ENCODE results near the gene KCNT1.

Gene KCNT1

DNA sequence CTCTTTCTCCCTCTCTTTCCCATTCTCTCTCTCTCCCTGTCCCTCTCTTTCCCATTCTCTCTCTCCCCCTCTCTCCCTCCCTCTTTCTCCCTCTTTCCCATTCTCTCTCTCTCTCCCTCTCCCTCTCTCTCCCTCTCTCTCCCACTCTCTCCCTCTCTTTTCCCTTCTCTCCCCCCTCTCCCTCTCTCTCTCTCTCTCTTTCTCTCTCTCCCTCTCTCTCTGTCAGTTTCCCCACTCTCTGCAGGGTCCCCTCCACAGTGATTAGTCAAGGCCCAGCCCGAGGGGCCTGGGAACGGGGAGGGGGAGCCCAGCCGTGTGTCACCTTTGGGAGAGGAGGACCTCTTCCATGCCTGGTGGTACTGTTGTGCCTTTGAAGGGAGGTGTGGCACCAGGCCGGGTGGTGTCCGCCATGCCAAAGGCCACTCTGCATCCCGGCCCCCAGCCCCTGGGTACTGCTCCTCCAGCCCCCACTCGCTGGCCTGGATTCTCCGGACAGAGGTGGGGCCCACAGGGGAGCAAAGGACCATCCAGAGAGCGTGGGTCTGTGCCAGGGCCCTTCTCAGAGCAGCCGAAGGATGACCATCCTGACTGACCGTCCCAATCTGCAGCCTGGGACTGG, 25.4 kb downstream of the KCNT1 start:
- DNase-seq (ENCODE audit: low spot score) = no peak

DNA sequence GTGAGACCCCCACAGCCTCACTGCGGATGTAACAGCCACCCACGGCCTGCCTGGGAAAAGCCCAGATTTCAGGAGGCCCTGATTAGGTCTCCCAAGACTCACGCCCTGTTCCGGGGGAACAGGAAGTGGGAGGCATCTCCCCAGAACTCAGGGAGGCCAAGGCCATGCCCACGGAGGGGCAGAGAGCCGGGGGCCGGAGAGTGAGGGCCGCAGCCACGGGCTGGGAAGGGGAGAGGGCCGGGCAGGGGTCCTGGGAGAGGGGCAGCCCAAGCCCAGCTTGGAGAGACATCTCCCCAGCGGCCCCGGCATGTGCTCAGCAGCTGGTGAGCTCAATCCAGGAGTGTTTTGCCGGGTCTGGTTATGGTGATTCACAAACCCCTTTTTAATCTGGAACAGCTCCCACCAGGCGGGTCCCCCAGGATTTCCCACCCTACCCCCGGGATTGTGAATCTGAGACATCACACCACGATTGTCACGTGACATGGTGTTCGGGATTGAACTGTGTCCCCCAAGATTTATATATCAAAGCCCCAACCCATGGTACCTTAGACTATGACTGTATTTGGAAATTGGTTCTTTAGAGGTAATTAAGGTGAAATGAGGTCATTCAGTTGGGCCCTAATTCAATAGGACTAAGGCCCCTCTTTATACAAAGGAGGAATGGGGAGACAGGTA, 26.6 kb downstream of the KCNT1 start:
- no peak for DNase-seq (ENCODE audit: low spot score)

DNA sequence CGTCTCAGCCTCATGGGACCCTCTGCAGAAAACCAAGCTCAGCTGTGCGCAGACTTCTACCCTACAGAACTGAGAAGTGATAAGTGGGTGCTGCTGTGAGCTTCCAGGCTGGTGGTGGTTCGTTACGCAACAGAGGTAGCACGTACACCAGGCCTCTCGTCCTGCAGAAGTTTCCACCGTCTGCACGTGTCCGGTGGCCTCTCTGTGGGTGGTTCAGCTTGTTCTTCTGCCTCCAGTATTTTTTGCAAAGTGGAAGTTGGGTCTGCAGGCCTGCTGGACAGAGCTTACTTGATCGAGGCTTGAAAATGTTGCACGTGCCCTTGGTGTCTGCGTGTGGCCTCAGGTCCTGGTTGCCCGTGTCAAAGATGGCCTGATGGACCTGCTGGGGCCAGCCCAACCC, 27.5 kb downstream of the KCNT1 start:
- DNase-seq (ENCODE audit: low spot score) = no peak

DNA sequence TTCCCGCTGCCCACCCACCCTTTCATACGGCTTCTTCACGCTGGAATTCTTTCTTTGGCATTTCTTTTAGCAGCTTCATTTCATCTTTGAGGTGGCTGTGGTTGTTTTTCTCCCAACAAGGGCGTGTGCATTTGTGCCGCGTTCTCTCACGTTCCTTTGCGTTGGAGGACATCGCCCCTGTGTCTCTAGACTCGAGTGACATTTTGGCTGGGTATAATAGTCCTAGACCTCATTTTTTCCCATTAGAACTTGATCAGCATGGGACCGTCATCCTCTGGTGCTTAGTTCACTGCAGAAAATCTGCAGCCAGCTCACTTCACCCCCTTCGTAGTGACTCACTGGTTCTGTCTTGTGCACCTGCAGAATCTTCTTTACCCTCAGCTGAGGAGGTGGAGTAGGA, 29.5 kb downstream of the KCNT1 start:
- no peak for DNase-seq (ENCODE audit: low spot score)

DNA sequence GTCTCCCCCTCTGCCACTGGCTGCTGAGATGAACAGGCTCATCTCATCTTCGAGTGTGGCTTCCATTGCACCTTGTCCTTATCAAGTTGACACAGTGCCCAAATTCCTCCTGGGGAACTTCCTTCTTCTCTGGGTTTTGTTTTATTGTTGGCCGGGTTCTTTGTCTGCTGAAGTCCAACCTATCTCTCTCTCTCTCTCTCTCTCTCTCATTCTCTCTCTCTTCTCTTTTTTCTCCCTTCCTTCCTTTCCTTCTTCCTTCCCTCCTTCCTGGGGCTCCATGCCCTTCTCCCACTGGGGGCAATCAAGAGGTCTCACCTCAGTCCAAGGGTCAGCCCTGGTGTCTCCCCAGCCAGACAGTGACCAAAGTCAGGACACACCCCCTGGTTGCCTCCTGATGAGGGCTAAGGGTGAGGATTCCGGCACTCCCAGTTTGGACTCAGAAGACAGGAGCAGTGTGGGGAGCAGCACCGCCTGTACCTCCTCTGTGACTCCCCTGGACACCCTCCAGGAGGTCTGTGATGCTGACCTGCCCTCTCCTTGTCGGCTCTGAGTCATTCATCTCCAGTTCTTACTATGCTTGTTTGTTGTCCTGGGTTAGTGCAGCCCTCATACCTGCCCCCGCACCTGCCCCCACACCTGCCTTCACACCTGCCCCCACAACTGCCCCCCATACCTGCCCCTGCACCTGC, 30.7 kb downstream of the KCNT1 start:
- no peak for DNase-seq (ENCODE audit: low spot score)

DNA sequence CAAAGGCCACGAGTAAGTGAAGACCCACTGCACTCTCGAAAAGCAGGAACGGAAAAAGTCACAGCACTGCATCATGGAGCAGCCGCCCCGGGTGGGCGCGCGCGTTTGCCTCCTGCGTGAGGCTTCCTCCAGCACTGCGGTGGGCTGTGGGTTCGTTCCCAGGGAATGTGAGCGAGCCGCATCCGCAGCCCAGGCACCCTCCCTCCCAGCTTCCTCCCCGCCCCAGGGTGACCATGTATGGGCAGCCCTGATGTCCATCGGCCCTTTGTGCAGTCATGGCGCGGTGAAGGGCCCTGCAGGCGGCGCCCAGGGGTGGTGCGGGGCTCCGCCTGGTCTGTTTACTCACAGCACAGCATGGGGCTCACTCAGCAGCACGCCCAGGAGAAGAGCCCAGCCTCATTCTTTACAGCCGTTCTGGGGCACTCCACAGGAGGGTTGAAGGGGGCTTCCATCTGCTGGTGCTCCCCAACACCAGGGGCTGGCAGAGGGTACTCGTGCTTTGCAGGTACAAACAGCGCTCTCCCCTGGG, 32.7 kb downstream of the KCNT1 start:
- DNase-seq (ENCODE audit: low spot score) = no peak

DNA sequence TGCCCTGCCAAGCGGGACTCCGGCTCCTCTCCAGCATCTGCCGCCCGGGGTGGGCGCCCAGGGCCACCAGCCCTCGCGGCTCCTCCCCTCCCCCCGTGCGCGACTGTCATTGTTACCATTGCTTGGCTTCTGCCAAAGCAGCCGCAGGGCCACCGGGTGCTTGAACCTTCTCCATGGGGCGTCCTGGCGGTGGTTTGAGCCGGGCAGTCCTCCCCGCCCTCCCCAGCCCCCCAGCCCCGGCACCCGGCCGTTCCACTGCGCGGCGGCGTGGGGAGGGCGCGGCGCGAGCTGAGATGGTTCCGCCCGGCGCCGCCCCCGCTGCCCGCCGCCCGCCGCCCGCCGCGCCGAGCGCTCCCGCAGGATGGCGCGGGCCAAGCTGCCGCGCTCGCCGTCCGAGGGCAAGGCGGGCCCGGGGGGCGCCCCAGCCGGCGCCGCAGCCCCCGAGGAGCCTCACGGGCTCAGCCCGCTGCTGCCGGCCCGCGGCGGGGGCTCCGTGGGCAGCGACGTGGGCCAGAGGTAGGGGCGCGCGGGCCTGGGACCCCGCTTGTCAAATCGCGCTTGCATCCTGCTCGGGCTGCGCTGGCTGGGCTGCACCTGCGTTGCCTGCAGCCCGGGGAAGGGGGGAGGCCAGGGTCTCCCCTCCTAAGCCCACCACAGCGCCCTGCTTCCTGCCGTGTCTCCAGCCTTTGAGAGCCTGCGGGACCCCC, 34.4 kb downstream of the KCNT1 start:
- no peak for DNase-seq (ENCODE audit: low spot score)

DNA sequence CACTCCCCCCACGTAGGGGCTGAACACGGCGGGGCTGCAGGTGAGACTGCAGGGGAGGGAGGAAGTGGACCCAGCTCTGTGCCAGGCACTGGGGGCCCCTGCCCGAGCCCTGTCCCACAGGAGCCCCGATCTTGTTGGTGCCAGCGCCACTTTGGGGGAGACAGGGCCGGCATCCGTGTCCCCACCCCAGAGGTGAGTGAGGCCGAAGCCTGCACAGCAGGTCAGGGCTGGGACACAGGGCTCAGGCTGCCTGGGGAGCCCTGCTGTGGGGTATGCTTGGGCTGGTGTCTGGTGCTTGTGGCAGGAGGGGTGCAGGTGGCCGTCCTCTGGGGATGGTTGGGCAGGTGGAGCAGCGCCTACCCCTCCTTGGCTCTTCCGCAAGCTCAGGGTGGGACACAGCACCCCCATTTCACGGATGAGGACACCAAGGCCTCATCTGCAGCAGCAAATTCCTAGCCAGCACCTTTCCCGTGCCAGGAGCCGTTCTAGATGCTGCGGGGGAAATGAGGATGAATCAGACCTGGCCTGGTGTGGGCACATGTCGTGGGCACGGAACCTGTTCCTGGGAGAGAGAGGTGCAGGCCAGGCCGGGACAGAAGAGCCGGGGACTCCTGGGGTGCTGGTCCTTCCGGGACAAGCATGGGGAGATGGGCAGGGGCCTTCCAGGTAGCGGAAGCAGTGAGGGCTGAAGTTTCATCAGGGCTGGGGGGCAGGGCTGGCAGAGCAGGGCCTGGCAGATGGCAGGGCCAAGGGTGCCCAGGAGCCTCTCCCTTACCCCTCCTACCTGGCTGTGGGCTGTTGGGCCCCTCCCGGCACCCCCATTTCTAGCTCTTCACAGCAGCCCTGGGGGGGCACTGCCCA, 35.2 kb downstream of the KCNT1 start:
- DNase-seq (ENCODE audit: low spot score) = no peak

DNA sequence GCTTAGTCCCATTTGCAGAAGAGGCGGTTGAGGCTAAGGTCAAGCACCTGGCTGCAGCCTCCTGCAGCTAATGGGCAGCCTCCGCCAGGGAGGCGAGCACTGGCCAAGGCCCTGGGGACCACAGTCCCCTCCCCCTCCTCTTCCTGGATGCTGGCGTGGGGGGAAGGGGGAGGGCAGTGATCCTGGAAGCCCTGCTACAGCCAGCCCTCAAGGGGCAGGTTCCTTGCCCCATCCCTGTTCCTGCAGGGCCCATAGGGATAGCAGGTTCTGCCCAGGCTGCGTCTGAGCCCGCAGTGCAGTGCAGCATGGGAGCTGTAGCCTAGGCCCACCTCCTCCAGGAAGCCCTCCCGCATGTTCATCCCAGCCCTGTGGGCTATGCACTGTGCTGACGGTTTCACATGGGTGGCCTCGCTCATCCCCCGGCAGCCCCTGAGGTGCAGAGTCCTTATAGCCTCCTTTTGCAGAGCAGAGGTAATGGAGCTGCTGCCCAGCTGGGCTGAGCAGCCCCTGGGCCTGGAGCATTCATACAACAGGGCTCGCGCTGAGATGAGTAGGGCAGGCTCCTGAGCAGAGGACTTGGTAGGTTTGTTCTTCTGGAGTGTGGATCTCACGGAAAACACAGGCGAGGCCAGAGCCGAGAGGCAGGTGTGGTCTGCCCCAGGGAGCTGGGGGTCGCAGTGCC, 36.0 kb downstream of the KCNT1 start:
- no peak for DNase-seq (ENCODE audit: low spot score)

DNA sequence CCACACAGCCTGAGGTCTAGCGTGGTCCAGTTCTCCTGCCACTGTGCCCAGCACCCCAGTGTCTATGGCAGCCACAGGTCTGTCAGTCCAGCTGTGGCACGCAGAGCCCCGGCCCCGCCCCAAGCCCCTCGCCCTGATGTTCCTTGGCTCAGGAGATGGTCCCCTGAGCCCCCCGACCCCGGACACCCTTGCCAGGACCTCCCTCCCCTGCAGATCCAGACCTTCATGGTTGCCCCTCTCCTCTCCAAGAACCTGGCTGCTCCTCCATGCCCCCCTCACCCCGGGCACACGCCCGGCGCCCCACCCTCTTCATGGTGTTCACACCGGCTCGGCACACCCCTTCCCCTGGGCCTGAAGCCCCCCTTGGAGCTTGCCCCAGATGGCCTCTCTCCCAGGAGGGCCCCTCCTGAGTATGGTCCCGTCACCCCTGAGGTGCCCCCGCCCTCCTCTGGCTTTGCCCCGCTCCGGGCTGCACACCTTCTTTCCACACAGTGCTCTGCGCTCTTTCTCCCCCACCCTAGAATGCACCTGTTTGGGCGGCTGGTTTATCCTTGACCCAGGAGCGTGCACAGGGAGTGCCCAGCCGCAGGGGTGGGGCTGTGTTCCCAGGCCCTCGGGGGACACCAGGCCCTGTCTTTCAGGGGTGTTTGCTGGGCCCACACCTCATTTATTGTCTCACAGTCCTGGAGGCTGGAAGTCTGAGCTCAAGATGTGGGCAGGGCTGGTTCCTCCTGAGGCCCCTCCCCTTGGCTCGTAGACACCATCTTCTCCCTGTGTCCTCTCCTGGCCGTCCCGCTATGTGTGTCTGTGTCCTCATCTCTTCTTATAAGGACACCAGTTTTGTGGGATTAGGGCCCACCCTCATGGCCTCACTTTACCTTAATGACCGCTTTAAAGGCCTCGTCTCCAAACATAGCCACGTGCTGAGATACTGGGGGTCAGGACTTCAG, 37.6 kb downstream of the KCNT1 start:
- no peak for DNase-seq (ENCODE audit: low spot score)

DNA sequence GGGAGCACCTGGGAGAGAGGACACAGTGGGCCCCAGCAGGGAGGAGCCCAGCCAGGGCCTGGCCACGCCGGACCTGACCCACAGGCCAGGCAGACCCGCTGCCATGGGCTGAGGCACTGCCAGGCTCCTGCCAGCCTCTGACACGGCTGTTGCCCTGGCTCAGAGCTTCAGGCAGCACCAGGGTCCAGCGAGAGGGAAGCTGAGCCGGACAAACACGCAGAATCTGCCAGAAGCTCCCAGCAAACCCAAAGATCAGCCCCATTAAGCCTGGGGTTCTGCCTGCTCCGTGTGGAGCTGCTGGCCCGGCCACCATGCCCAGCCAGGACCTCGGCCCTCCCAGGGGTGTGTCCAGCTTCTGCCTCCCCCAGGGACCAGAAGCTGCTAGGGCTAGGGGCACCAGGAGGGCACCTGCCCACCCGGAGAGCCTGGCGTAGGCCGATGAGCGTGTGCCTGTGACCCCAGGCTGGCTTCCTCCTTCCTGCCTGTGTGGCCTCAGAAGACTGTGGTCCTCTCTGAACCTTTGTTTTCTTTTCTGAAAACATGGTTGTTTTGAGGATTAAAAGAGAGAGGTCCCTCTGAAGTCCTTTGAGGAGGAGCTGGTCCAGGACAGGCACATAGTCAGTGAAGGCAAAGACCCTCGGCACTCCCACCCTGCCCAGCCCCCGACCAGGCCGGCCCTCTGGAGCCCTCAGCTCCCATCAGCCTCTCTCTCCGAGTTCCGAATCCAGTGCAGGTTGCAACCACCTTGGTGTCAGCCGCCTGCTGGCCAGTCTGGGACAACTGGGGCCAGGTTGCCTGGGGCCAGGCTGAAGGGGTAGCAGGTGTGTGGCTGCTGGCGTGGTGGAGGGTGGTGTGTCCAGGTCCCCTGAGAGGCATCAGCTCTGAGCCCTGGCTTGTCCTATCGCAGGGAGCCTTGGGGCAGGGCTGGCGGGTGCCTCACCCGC, 39.6 kb downstream of the KCNT1 start:
- DNase-seq (ENCODE audit: low spot score) = no peak

DNA sequence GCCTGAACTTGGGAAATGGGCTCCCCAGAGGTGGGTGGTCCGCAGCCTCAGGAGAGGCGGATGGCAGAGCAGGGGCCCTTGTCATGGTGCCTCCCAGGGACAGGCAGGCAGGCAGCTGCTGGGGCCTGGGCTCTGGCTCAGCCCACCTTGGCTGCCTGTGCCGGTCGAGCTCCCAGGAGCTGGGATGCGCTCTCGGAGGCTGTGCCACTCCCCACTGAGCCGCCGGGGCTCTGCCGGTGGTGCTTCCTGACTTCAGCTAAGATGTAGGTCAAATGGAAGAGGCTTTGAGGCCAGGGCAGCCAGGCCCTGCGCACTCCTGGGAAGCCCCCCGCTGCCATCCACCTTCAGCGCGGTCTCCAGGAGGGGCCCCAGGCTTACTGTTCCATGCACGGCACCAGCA, 41.0 kb downstream of the KCNT1 start:
- DNase-seq (ENCODE audit: low spot score) = no peak

DNA sequence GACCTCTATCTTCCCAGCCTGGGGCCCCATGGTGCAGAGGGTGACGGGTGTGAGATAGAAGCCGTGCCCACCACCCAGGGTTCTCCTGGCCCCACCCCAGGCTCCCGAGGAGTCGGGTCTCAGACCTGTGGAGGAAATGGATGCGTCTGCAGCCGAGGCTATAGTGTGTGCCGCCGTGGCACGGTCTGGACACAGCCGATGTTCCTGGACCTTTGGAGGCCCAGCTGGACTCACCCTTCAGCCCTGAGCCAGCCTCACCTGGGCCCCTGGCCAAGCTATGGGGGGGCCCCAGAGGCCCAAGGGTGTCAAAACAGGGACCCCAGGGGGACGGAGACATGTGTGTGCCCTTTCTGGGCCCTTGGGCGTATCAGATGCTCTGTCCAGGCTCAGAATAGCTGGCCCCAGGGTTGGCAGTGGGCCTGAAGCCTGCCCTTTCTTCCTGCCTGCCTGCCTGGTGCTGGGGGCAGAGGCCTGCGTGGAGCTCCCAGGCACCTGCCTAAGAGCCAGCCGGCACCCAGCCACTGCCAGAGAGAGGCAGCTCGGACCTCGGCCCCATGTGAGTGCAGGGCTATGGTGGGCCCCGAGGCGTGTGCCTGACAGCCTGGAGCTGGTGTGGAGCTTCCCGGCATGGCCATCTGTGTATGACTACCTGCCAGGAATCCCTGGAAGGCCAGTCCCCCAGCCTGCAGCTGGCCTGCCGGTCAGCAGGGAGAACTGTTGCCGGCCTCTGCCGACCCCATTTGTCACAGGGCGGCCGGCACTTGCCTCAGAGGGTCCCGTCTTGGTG, 41.8 kb downstream of the KCNT1 start:
- DNase-seq (ENCODE audit: low spot score) = no peak

DNA sequence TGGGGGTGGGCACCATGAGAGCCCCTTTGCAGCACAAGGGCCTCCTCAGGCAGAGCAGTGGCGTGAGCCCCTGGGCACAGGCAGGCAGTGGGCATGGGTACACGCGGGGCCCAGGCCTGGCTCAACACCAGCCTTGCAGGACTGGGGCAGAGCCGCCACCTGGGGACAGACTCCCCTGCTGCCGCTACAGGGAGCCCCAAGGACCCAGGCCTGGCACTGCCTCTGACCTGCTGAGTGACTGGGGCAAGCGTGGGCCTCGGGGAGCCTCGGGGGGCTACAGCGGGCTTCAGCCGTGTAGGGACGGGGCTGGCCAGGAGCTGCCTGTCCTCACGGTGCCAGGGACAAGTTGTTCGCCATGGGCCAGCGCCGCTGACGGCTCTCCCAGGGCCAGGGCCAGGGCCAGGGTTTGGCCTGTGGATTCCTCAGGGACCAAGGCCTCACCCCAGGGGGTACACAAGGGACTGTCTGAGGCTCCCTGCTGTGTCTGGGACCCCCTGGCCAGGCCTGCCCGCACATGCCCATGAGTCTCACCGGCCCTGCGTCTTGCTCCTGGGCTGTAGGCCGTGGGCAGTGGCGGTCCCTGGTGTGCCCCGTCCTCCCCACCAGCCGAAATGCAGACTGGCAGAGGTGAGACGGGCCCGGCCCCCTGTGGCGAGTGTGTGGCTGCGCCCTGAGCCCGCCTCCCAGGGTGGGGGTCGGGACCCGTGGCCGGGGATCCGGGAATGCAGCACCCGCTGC, 42.5 kb downstream of the KCNT1 start:
- no peak for DNase-seq (ENCODE audit: low spot score)

DNA sequence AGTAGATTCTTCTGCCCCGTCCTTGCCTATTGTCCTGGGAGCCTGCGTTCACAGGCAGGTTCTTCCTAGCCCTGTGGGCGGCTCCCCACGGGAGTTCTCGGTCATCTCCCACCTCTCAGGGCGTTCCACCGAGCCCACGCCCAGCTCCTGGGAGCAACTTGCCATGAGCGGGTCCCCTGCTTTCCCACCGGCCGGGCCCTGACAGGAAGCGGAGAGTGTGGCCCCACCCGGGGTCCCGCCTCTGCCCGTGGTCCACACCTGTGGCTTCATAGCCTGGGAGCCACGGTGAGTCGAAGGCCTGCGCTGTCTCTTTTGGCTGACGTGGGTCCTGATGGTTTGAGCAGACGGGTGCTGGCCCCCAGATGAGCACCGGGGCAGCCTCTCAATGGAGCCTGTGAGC, 43.2 kb downstream of the KCNT1 start:
- DNase-seq (ENCODE audit: low spot score) = no peak

DNA sequence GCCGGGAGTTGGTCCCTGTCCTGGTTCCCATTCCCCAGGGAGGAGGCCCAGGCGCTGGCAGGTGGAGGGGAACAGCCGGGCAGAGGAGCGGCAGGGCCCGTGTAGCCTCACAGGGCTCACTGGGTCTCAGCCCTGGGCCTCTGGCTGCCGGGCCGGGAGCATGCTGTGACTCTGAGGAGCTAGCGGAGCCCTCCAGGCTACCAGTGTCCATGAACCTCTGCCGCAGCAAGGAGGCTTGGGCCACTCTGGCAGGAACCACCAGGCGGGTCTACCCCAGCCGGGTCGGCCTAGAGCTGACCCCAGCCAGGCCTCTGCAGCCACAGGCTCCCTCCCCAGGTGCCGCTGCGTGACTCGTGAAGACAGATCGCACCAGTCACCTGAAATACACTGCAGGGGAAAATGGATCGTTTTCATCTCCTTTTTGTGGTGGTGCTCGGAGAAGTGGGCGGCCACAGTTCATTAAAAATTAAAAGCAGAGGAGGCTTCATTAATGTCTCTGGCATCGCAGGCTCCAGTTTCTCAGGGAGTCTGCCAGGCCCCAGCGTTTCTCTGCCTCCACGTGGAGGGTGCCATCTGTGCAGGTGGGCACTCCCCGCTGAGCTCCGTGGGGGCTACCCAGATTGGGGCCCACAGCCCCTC, 43.8 kb downstream of the KCNT1 start:
- DNase-seq (ENCODE audit: low spot score) = no peak

DNA sequence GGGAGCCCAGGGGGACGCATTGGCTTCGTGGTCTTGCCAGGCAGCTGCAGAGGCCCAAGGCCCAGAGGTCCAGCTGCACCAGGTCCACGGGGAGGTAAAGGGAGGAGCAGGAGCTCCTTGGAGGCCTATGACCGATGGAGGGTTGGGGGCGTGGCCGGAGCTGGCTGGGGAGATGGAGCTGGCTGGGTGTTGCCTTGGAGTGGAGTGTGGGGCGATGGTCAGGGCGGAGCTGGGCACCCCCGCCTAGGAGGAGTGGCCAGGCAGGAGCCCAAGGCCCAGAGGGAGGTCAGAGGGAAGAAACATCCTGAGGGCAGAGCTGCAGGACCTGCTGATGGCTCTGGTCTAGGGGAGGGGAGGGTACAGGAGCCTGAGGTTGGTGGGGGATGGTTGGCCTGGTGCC, 44.6 kb downstream of the KCNT1 start:
- DNase-seq (ENCODE audit: low spot score) = no peak

All from NAMALWA (cell line).